GM18511 (cell line): Measurements from ENCODE around the gene USP47.
"Not testable (repeated sequence)": the region's sequence is repeated elsewhere in the genome, so short reads cannot be mapped to it uniquely, and the experiment has no call there.

Experiments
- ATAC-seq: cut with Tn5 transposase; IDR thresholded peaks from one replicate; pipeline ENCODE4 v1.9.1; 2021; ENCODE audit warnings: mild to moderate bottlenecking, moderate library complexity; ENCODE audit not compliant: unreplicated experiment

Gene USP47

GRCh38 chr11:11827272-11827671 is 14.5 kb upstream of the USP47 start:
- no peak for ATAC-seq

GRCh38 chr11:11831406-11831805 is 10.4 kb upstream of the USP47 start:
- not testable (repeated sequence) for ATAC-seq

GRCh38 chr11:11836676-11837231 is 5.0 kb upstream of the USP47 start:
- no peak for ATAC-seq

GRCh38 chr11:11839718-11840117 is 2.1 kb upstream of the USP47 start:
- no peak for ATAC-seq

GRCh38 chr11:11841116-11841722 is 553 bp upstream of the USP47 start:
- ATAC-seq: peak; percentile 40

GRCh38 chr11:11842421-11843008 is 743 bp downstream of the USP47 start:
- peak; percentile 55 for ATAC-seq

- ATAC-seq: no peak
Measured at GRCh38 chr11:11843211-11843621, 1.4 kb downstream of the USP47 start.

- no peak for ATAC-seq
Measured at GRCh38 chr11:11843642-11844041, 1.9 kb downstream of the USP47 start.

GRCh38 chr11:11844272-11844671 is 2.5 kb downstream of the USP47 start:
- ATAC-seq: no peak

GRCh38 chr11:11845071-11845470 is 3.3 kb downstream of the USP47 start:
- no peak for ATAC-seq

GRCh38 chr11:11845551-11845950 is 3.8 kb downstream of the USP47 start:
- no peak for ATAC-seq

GRCh38 chr11:11847082-11847481 is 5.3 kb downstream of the USP47 start:
- ATAC-seq: no peak

- peak; percentile 84 for ATAC-seq
Measured at GRCh38 chr11:11848891-11849746, 7.3 kb downstream of the USP47 start.

- no peak for ATAC-seq
Measured at GRCh38 chr11:11850668-11851067, 8.9 kb downstream of the USP47 start.

- ATAC-seq: peak; percentile 63
Measured at GRCh38 chr11:11856638-11857037, 14.9 kb downstream of the USP47 start.

GRCh38 chr11:11857769-11858168 is 16.0 kb downstream of the USP47 start:
- no peak for ATAC-seq

GRCh38 chr11:11858676-11859075 is 16.9 kb downstream of the USP47 start:
- no peak for ATAC-seq

- ATAC-seq: no peak
Measured at GRCh38 chr11:11860103-11860979, 18.6 kb downstream of the USP47 start.

- no peak for ATAC-seq
Measured at GRCh38 chr11:11862999-11863398, 21.2 kb downstream of the USP47 start.

GRCh38 chr11:11864332-11864731 is 22.6 kb downstream of the USP47 start:
- no peak for ATAC-seq

- ATAC-seq: no peak
Measured at GRCh38 chr11:11864803-11865202, 23.0 kb downstream of the USP47 start.
